NCI-H2081 (cell line): ENCODE results near the gene KNCN.

Source experiments
- DNase-seq, 2 experiments: peaks; one replicate each; lab custom pipeline; 2025; lab: John Stamatoyannopoulos, UW

The KNCN gene

GRCh38 chr1:46543761-46544560 lies 7.5 kb downstream of the KNCN start:
- DNase-seq: no peak

GRCh38 chr1:46543382-46543760 lies 8.1 kb downstream of the KNCN start:
- DNase-seq: no peak

GRCh38 chr1:46539972-46540371 lies 11.5 kb downstream of the KNCN start:
- no peak for DNase-seq

- DNase-seq: no peak
These were observed 13.3 kb downstream of the KNCN start for GRCh38 chr1:46538147-46538546.

GRCh38 chr1:46537651-46538050 lies 13.8 kb downstream of the KNCN start:
- no peak for DNase-seq

- DNase-seq: no peak
These were observed 14.9 kb downstream of the KNCN start for GRCh38 chr1:46536527-46536926.

GRCh38 chr1:46535063-46535462 lies 16.4 kb downstream of the KNCN start:
- DNase-seq: no peak

- peak; percentile 46 to 69 for DNase-seq
These were observed 18.1 kb downstream of the KNCN start for GRCh38 chr1:46533179-46533864.

GRCh38 chr1:46532498-46533178 lies 18.8 kb downstream of the KNCN start:
- DNase-seq: peak; percentile 58 to 69

- no peak for DNase-seq
These were observed 19.4 kb downstream of the KNCN start for GRCh38 chr1:46532095-46532494.

DNA sequence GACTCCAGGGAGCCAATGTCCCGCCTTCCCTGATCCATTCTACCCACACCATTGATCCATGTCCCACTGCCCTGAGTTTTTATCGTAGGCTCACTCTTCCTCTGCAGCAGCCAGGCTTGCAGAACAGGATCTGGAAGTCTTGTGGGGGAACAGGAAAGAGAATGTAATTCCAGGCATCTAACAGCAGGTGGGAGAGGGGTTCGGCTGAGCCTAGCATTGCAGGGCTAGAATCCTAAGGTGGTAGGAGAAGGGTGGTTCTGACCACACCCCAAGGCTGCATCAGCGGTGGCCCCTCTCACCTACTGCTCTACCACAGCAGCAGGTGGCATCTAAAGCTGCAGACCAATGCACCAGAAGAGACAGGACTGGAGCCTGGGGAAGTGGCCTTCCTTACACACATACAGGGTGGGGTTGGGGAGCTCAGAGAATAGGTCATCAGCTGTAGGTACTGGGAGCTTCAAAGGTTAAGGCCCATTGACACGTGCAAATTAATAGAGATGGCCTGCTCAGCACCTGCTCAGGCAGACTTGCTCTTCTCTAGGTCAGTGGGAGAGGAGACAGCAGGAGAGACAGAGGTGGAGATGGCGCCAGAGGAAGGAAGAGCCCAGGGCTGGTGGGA lies 20.5 kb downstream of the KNCN start:
- no peak for DNase-seq

GRCh38 chr1:46530311-46530710 lies 21.1 kb downstream of the KNCN start:
- no peak for DNase-seq

DNA sequence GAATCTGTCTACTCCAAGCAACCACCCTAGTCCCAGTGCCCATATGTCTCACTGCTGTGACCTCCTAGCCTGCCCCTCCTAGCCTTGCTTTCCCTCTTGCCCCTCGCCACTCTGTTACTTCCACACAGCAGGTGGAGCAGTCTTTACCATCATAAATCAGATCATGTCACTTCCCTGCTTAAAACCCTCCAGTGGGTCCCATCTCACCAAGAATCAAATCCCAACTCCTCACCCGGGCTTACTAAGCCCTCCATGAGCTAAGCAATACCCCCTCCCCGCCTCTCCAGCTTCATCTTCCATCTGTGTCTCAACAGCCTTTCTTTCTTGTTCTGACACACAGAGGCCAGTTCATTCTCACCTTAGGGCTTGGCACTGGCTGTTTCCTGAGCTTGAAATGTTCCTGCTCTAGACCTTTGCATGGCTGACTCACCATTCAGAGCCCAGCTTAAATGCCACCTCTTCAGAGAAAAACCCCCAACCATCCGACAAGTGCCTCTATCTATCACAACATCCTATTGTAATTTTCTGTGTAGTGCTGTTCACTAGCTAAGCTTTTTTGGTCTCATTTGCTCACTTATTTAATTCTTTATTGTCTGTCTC lies 22.3 kb downstream of the KNCN start:
- DNase-seq: no peak

GRCh38 chr1:46528297-46528955 lies 23.0 kb downstream of the KNCN start:
- DNase-seq: no peak

GRCh38 chr1:46527474-46528296 lies 23.8 kb downstream of the KNCN start:
- peak; percentile 62 to 77 for DNase-seq

GRCh38 chr1:46526691-46527291 lies 24.7 kb downstream of the KNCN start:
- DNase-seq: no peak

- DNase-seq: peak; percentile 30 to 56
These were observed 25.3 kb downstream of the KNCN start for GRCh38 chr1:46526013-46526690.

GRCh38 chr1:46525253-46525983 lies 26.0 kb downstream of the KNCN start:
- DNase-seq: peak; percentile 29 to 47

GRCh38 chr1:46524843-46525242 lies 26.6 kb downstream of the KNCN start:
- DNase-seq: no peak
